HL-60 (cell line): ENCODE measurements around the gene NDUFA11.

Source experiments
- CTCF ChIP-seq: IDR thresholded peaks from one replicate; pipeline ENCODE4 v1.5.1; 2011; ENCODE audit warnings: low read length, control low read depth, inconsistent platforms; ENCODE audit not compliant: insufficient read depth
- GABPA ChIP-seq: IDR thresholded peaks from 2 replicates; pipeline ENCODE4 v1.6.1; 2012; ENCODE audit warnings: low read depth
- POLR2AphosphoS5 ChIP-seq: IDR thresholded peaks from 2 replicates; pipeline ENCODE4 v1.6.1; 2012; ENCODE audit warnings: low read depth
- REST ChIP-seq: IDR thresholded peaks from 2 replicates; pipeline ENCODE4 v1.6.1; 2012; ENCODE audit warnings: low read depth; ENCODE audit not compliant: insufficient replicate concordance
- SPI1 ChIP-seq: IDR thresholded peaks from 2 replicates; pipeline ENCODE4 v1.6.1; 2012; ENCODE audit warnings: low read depth, mild to moderate bottlenecking, borderline replicate concordance

GRCh38 chr19:5911366-5911765, 7.8 kb upstream of the NDUFA11 start:
- TF ChIP-seq CTCF (no peak), REST (no peak), GABPA (no peak), POLR2AphosphoS5 (no peak), SPI1 (no peak)
